Activated CD4-positive, alpha-beta memory T cell treated with anti-CD3 and anti-CD28 coated beads for 36 hours (primary cell): ENCODE results near the gene AGO4. TPM values are rescaled to one million over a fixed set of nuclear protein-coding genes. Genes with fewer than 3 reads are reported as not detected.
"Not testable (repeated sequence)": the region's sequence is repeated elsewhere in the genome, so short reads cannot be mapped to it uniquely, and the experiment has no call there.

Source experiments
- CTCF ChIA-PET: fragments of 350-600 bp; sonication (Branson Sonifier 250); formaldehyde crosslinking; loops from one replicate; lab custom pipeline; 2021; ENCODE audit warnings: antibody characterized with exemption, inconsistent platforms; lab: Charles Lee
- POLR2A ChIA-PET: fragments of 350-600 bp; sonication (Branson Sonifier 250); formaldehyde crosslinking; loops from one replicate; lab custom pipeline; 2021; ENCODE audit warnings: antibody characterized with exemption; lab: Charles Lee
- DNase-seq: peaks from one replicate; pipeline ENCODE4 v3.0.0-alpha.2; 2020
- H3K27ac Mint-ChIP-seq: one replicate; pipeline ENCODE4 v1.8.0; 2021; ENCODE audit warnings: mixed read lengths
- H3K27me3 Mint-ChIP-seq: one replicate; pipeline ENCODE4 v1.8.0; 2021; ENCODE audit warnings: mixed read lengths
- H3K36me3 Mint-ChIP-seq: one replicate; pipeline ENCODE4 v1.8.0; 2021; ENCODE audit warnings: mixed read lengths
- H3K4me1 Mint-ChIP-seq: one replicate; pipeline ENCODE4 v1.8.0; 2021; ENCODE audit warnings: low read depth, mixed read lengths
- H3K4me3 Mint-ChIP-seq: one replicate; pipeline ENCODE4 v1.8.0; 2021; ENCODE audit warnings: mild to moderate bottlenecking, mixed read lengths
- H3K9me3 Mint-ChIP-seq: one replicate; pipeline ENCODE4 v1.8.0; 2021; ENCODE audit warnings: mixed read lengths
- intact Hi-C: fragments of 100-400 bp; cut with micrococcal nuclease; formaldehyde crosslinking; loops from one replicate; pipeline ENCODE4 v1.15.1; 2023
- total RNA-seq, 2 experiments: library from RNA; stranded (reverse); gene quantifications; one replicate each; pipeline ENCODE4 v1.2.3, GENCODE V29; 2021

AGO4 gene
- 1 to 10 TPM; 5.1 to 6.0 TPM for total RNA-seq

DNA sequence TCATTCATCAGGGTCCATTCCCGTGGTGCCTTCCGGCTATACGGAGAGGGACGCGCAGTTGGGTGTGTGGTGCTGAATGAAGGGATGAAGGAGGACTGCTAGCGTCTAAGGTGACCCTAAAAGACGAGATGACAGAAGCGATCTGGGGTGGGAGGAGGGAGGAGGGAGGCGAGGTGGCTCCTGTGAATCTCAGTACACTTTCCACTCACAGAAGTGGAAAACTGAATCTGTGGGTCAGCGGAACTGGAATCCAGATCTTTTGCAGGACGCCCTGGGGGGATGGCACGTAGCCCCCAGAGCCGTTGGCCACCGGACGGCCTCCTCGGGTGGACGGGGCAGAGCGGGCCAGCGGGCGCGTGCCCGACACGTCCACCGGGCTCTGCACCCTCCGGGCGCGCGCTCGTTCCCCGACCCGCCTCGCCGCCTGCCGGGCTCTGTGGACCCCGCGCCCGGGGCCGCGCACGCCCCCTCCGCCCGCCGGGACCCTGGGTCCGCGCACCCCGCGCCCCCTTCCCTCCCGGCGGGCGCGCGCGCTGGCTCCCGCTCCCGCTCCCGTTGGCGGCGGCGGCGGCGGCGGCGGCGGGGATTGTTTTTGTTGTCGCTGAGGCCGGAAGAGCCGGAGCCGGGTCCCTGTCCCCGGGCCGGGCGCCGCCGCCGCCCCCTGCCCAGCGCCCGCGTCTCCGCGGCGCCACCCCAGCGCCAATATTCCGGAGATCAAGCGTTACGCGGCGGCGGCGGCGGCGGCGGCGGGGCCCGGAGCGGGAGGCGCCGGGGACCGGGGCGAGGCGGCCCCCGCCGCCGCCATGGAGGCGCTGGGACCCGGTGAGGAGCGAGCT is at the start of gene AGO4:
AGO4 (plus strand) TSS at position 403 of the 836 bp plus-strand sequence; CDS start at position 804, 401 bp downstream.
- peak within 1 kb of the TSS; percentile 81 for H3K27ac Mint-ChIP-seq
- DNase-seq, result peak; percentile 41
- POLR2A ChIA-PET, result no interaction called here
- CTCF ChIA-PET, result interaction anchor here (0.6 kb wide), 1 partner anchor 284 kb away, joined by 6 read pairs; no protein-coding TSS in a partner anchor
- H3K4me1 Mint-ChIP-seq, result peaks cover 36% of the 10 kb centered on the region
- H3K36me3 Mint-ChIP-seq, result no peaks in the 10 kb centered on the region
- H3K27me3 Mint-ChIP-seq, result no peaks in the 10 kb centered on the region
- H3K9me3 Mint-ChIP-seq, result no peaks in the 10 kb centered on the region
- H3K4me3 Mint-ChIP-seq, result peak within 1 kb of the TSS; percentile 86
- intact Hi-C loops, result loop anchor here (2.0 to 10.0 kb wide), 3 partner anchors 36 to 281 kb away; partner anchors contain the start of genes ADPRS and AGO3

DNA sequence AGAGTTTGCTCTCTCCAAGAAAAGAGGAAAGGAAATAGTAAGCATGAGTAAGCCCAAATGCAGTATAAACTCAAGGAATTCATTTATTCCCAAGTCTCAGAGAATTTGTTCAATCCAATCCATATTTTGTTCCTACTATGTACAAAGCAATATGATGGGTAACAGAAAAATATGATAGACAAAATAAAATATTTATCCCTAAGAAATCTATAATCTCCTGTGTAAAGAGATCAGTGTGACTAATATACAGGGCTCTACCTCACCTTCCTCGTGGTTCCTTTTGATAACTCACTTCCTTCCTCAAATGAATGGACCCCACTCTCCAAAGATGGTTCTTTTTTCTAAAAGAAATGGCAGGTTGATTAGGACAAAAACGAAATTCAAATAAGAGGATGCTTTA is 45.7 kb upstream of the AGO4 start:
- no peak for DNase-seq
- ChIA-PET CTCF (interaction anchor here (3.2 kb wide), 1 partner anchor 35 kb away, joined by 15 read pairs; no protein-coding TSS in a partner anchor), POLR2A (no interaction called here)
- H3K4me1 Mint-ChIP-seq, result peaks cover 11% of the 10 kb centered on the region
- no peaks in the 10 kb centered on the region for H3K9me3 Mint-ChIP-seq
- intact Hi-C loops, result no loop called here
- H3K36me3 Mint-ChIP-seq, result peaks cover 47% of the 10 kb centered on the region
- no peaks in the 10 kb centered on the region for H3K27me3 Mint-ChIP-seq
- H3K27ac Mint-ChIP-seq, result no peak overlapping the region
- H3K4me3 Mint-ChIP-seq, result no peak overlapping the region

DNA sequence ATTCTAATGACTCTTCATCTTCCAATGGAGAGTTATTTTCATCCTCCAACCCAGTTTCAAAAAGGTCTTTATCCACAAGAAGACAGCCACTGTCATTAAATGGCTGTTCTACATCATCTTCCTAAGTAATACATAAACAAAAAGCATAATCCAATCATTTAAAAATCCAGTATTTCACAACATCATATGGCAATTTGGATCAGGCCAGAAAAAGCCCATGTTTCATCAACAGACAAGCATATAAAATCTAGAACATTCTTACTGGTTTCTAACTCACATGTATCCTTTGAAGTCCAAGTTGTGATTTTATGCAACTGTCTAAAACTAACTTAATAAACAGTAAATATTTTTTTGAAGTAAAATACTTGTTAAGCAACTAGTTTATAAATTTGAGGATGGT is 44.6 kb upstream of the AGO4 start:
- intact Hi-C loops, result no loop called here
- Mint-ChIP-seq H3K36me3 (peaks cover 45% of the 10 kb centered on the region), H3K27ac (no peak overlapping the region), H3K4me3 (no peak overlapping the region), H3K4me1 (peaks cover 11% of the 10 kb centered on the region), H3K9me3 (no peaks in the 10 kb centered on the region), H3K27me3 (no peaks in the 10 kb centered on the region)
- DNase-seq, result no peak
- CTCF ChIA-PET, result interaction anchor here (3.2 kb wide), 1 partner anchor 36 kb away, joined by 15 read pairs; no protein-coding TSS in a partner anchor
- POLR2A ChIA-PET, result no interaction called here

DNA sequence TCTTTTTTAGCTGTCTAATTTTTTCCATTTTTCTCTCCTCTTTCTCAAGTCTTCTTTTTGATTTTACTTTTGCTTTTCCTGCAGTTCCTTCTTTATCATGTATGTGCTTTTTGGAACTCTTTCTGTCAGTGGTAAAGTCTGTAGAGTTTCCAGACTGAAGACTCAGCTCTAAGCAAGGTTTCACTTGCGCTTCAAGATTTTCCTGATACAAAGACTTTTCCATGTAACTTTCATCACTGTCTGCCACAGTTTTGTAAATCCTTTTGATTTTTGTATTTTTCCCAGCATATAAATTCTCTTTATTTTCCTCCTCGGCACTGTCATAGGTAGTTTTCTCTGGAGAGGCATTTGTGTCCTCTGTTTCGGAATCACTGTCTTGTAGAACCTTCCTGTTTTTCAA is 43.5 kb upstream of the AGO4 start:
- intact Hi-C loops, result no loop called here
- CTCF ChIA-PET, result interaction anchor here (3.2 kb wide), 1 partner anchor 37 kb away, joined by 15 read pairs; no protein-coding TSS in a partner anchor
- Mint-ChIP-seq H3K9me3 (no peaks in the 10 kb centered on the region), H3K4me1 (peaks cover 15% of the 10 kb centered on the region), H3K27ac (no peak overlapping the region), H3K4me3 (no peak overlapping the region), H3K27me3 (no peaks in the 10 kb centered on the region), H3K36me3 (peaks cover 48% of the 10 kb centered on the region)
- POLR2A ChIA-PET, result no interaction called here
- no peak for DNase-seq

DNA sequence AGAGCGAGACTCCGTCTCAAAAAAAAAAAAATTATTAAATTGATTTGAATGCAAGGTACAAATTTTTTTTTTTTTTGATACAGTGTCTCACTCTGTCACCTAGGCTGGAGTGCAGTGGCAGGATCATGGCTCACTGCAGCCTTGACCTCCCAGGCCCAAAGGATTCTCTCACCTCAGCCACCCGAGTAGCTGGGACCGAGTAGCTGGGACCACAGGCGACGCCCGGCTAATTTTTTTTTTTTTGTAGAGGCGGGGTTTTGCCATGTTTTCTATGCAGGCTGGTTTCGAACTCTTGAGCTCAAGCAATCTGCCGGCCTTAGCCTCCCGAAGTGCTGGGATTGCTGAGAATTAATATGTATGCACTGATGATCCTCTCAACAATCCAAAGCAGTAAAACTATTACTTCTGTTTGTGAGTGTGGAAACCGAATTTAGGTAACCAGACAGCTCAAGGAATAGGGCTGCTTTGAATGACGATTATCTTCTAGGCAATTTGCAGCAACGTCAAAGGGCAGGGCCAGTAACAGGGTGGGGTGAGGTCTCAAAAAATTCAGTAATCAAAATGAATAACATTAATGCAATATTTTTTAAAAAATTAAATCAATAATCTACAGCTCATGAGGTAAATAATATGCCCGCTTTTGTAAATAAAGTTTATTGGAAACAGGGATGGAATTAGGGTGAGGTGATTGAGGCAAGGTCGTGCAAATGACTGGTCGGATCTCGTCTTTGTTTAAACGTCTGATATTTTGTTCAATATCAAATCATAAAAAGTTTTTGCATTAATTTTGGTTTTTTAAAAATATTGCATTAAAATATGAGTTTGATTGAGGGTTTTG is 39.2 kb upstream of the AGO4 start:
- peak overlapping the region; percentile 45 for H3K27ac Mint-ChIP-seq
- ChIA-PET POLR2A (interaction anchor here (0.6 to 1.9 kb wide), 16 partner anchors 11 to 784 kb away, joined by 3 to 10 read pairs (median 4); partner anchors contain the start of genes AGO1, KIAA0319L, NCDN and TMEM35B), CTCF (interaction anchor here (0.8 to 4.8 kb wide), 11 partner anchors 21 to 317 kb away, joined by 3 to 25 read pairs (median 7); partner anchors contain the start of gene AGO1)
- peaks cover 11% of the 10 kb centered on the region for H3K4me1 Mint-ChIP-seq
- intact Hi-C loops, result loop anchor here (5.0 kb wide), 1 partner anchor 576 kb away; the partner anchor contains the start of gene SFPQ
- no peaks in the 10 kb centered on the region for H3K9me3 Mint-ChIP-seq
- peaks cover 17% of the 10 kb centered on the region for H3K36me3 Mint-ChIP-seq
- H3K4me3 Mint-ChIP-seq, result peak overlapping the region; percentile 83
- H3K27me3 Mint-ChIP-seq, result no peaks in the 10 kb centered on the region
- DNase-seq, result no peak

DNA sequence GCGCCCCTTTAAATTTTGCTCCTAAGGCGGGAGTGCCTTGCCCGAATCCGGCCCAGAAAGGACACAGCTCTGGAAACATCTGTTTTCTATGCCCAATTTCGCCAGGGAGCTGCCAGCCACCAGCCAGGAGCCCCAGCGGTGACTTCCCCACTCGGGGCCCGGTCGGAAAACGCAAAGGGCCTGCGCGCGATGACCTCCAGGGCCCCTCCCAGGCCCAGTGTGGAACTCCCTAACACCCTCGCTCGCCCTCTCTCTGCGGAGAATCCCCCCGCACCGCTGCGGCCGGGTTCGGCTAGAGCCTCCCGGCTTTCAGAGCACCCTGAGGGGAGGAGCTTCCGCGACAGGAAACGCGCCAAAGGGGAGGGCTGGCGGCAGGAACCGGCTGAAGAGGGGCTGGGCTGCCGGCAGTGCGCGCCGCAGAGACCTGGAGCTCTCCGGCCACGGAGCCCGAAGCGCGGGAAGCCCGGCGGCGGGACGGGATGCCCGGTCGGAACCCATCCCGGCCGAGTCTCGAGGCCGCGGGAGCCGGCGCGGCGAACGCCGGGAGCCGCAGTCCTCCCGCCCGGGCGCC is 38.5 kb upstream of the AGO4 start:
- intact Hi-C loops, result loop anchor here (5.0 kb wide), 1 partner anchor 577 kb away; the partner anchor contains the start of gene SFPQ
- H3K4me3 Mint-ChIP-seq, result peak overlapping the region; percentile 92
- CTCF ChIA-PET, result interaction anchor here (0.8 to 4.8 kb wide), 11 partner anchors 22 to 318 kb away, joined by 3 to 25 read pairs (median 9); partner anchors contain the start of gene AGO1
- peaks cover 15% of the 10 kb centered on the region for H3K36me3 Mint-ChIP-seq
- H3K4me1 Mint-ChIP-seq, result peaks cover 9% of the 10 kb centered on the region
- no peaks in the 10 kb centered on the region for H3K9me3 Mint-ChIP-seq
- no peaks in the 10 kb centered on the region for H3K27me3 Mint-ChIP-seq
- POLR2A ChIA-PET, result interaction anchor here (0.6 to 1.9 kb wide), 22 partner anchors 9 to 784 kb away, joined by 3 to 10 read pairs (median 4); partner anchors contain the start of genes AGO1, KIAA0319L, NCDN and TMEM35B
- DNase-seq, result peak; percentile 90
- peak overlapping the region; percentile 45 for H3K27ac Mint-ChIP-seq

DNA sequence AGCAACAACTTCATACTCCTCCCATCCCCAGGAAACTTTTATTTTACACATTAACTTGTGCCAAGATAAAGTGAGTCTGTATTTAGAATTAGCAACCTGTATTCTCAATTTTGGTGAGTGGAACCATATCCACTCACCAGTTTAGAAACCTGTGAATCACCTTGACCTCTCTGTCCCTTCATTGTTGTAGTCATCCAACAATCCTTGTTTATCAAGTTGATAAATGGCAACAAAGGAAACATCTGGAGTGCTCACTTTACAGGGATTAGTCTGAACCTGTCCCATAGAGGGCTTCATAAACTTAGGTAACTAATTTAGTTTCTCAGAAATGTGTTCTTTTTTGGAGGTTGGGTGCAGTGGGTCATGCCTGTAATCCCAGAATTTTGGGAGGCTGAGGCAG is 34.1 kb upstream of the AGO4 start:
- intact Hi-C loops, result loop anchor here (1.0 to 10.0 kb wide), 5 partner anchors 34 to 919 kb away; partner anchors contain the start of genes AGO4 and SMIM12
- Mint-ChIP-seq H3K4me1 (peaks cover 11% of the 10 kb centered on the region), H3K36me3 (peaks cover 8% of the 10 kb centered on the region), H3K4me3 (no peak overlapping the region), H3K27ac (no peak overlapping the region), H3K9me3 (no peaks in the 10 kb centered on the region), H3K27me3 (no peaks in the 10 kb centered on the region)
- DNase-seq, result no peak
- ChIA-PET POLR2A (no interaction called here), CTCF (interaction anchor here (1.1 to 2.3 kb wide), 2 partner anchors 47 to 205 kb away, joined by 4 to 18 read pairs; no protein-coding TSS in a partner anchor)

DNA sequence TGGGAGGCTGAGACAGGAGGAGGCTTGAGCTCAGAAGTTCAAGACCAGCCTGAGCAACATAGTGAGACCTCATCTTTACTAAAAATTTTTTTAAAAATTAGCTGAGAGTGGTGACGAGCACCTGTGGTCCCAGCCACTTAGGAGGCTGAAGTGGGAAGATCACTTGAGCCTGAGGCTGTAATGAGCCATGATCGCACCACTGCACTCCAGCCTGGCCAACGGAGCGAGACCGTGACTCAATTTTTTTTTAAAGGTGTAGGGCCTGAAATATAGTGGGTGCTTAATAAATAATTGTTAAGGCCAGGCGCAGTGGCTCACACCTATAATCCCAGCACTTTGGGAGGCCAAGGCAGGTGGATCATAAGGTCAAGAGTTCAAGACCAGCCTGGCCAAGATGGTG is 31.6 kb upstream of the AGO4 start:
- POLR2A ChIA-PET, H3K36me3 Mint-ChIP-seq, DNase-seq, H3K4me3 Mint-ChIP-seq, H3K27ac Mint-ChIP-seq, H3K9me3 Mint-ChIP-seq, H3K27me3 Mint-ChIP-seq, H3K4me1 Mint-ChIP-seq: not testable (repeated sequence)
- CTCF ChIA-PET, result interaction anchor here (1.0 to 2.8 kb wide), 7 partner anchors 50 to 325 kb away, joined by 3 to 16 read pairs (median 7); no protein-coding TSS in a partner anchor
- intact Hi-C loops, result loop anchor here (10.0 kb wide), 1 partner anchor 921 kb away; the partner anchor contains the start of gene SMIM12

DNA sequence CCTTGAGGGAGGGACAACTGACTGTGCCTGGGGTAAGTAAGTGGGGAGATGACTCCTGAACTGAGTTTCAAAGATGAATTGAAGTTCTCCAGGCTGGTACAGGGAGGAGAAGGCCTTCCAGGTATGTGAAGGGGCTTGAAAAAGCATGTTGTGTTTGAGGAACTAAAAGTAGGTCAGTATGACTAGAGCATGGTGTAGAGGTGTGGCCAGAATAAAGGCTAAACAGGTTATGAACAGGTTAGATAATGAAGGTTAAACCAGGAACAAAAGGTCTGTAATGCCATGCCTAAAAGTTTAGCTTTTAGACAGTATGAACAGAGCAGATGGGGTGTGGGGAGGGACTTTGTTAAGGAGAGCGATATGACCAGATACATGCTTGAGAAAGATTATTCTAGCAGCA is 30.7 kb upstream of the AGO4 start:
- Mint-ChIP-seq H3K36me3 (no peaks in the 10 kb centered on the region), H3K4me3 (no peak overlapping the region), H3K27me3 (no peaks in the 10 kb centered on the region), H3K27ac (no peak overlapping the region), H3K4me1 (peaks cover 5% of the 10 kb centered on the region), H3K9me3 (no peaks in the 10 kb centered on the region)
- DNase-seq, result no peak
- ChIA-PET POLR2A (no interaction called here), CTCF (interaction anchor here (1.0 to 2.8 kb wide), 6 partner anchors 51 to 326 kb away, joined by 3 to 16 read pairs (median 6); no protein-coding TSS in a partner anchor)
- intact Hi-C loops, result loop anchor here (10.0 kb wide), 1 partner anchor 922 kb away; the partner anchor contains the start of gene SMIM12

DNA sequence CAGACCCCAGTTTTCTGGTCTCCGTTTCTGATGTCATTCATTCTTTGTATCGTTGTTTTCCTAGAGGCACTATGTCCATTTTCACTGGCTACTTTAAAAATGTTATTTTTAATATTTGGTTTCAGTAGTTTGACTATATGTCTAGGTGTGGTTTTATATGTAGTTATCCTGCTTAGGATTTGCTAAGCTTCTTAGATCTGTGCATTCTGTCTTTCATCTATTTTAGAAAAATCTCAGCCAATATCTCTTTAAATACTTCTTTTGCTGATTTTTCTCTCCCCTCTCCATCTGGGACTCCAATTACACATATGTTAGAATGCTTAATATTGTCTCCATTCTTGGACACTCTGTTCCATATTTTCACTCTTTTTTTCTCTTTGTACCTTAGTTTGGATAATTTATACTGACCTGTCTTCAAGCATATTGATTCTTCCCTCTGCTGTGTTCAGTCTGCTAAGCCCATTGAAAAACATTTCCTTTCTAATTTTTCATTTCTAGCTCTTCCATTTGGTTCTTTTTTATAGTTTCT is 24.7 kb upstream of the AGO4 start:
- no peak overlapping the region for H3K27ac Mint-ChIP-seq
- no peak for DNase-seq
- ChIA-PET POLR2A (no interaction called here), CTCF (interaction anchor here (1.4 kb wide), 1 partner anchor 8 kb away, joined by 4 read pairs; no protein-coding TSS in a partner anchor)
- intact Hi-C loops, result no loop called here
- H3K4me1 Mint-ChIP-seq, result no peaks in the 10 kb centered on the region
- no peaks in the 10 kb centered on the region for H3K36me3 Mint-ChIP-seq
- no peaks in the 10 kb centered on the region for H3K9me3 Mint-ChIP-seq
- H3K27me3 Mint-ChIP-seq, result no peaks in the 10 kb centered on the region
- no peak overlapping the region for H3K4me3 Mint-ChIP-seq
